GOT3 (cell line): ENCODE results near the gene CD300LD.
"Not testable (repeated sequence)": the region's sequence is repeated elsewhere in the genome, so short reads cannot be mapped to it uniquely, and the experiment has no call there.

Source experiments
- DNase-seq: peaks from one replicate; lab custom pipeline; 2025; ENCODE audit warnings: mixed read lengths; lab: John Stamatoyannopoulos, UW

The CD300LD gene

DNA sequence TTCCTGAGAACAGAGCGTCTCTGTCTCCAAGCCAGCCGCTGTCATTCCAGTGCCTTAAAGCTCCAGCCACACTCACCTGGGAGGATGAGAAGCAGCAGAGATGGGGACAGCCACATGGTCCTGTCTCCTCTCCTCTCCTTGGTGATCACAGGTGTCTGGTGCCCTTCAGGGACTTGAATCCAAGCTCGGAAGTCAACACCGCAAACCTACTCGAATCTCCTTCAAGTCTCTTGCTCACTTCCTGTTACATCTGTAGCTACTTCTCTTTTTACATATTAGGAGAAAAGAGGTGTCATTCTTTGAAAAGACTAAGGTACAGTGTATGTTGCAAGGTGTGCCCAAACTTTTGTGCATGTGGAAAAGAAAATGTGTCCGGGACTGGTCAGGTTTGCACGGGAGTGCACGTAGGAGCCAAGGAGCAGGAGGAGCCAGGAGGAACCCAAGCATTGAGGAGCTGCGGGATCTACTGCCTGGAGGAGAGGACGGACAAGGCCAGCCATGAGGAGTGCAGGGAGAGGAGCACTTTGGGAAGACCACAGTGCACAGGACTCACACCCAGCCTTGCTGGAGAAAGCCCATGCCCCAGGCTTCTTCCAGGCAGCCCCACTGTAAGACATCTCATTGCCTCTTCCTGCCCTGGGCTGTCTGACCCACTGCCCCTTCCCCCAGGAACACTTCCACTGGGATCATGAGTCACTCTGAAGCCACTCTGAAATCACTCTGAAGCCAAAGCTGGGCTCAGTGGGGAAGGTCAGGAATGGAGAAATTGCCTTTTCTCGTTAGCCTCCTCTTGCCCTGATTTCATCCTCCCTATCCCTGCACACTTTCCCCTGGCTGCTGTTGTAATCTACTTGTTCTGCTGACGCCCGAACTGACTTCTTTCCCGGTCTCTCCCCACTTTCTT lies at the start of gene CD300LD:
TSS of gene CD300LD (minus strand) at position 197 of the 904 bp plus-strand sequence. CDS start at position 116, 81 bp downstream.
- no peak for DNase-seq

- DNase-seq = no peak
These were observed 49.3 kb upstream of the CD300LD start for GRCh38 chr17:74641224-74641957.

- no peak for DNase-seq
These were observed 47.6 kb upstream of the CD300LD start for GRCh38 chr17:74639704-74640151.

- DNase-seq = no peak
These were observed 45.8 kb upstream of the CD300LD start for GRCh38 chr17:74637926-74638325.

DNA sequence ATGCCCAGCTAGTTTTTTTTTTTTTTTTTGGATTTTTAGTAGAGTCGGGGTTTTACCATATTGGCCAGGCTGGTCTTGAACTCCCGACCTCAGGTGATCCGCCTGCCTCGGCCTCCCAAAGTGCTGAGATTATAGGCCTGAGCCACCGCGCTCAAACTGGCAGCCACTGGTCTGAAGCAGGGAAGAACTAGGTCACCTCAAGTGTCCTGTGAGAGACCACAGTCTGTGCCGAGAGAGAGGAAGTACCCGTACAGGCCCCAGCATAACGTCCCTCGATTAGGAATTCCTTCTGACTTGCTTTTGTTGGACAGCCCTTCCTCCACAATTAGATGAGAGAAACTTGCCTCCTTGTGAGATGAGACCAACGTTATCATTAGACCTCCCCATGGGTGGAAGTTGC lies 45.2 kb upstream of the CD300LD start:
- no peak for DNase-seq

DNA sequence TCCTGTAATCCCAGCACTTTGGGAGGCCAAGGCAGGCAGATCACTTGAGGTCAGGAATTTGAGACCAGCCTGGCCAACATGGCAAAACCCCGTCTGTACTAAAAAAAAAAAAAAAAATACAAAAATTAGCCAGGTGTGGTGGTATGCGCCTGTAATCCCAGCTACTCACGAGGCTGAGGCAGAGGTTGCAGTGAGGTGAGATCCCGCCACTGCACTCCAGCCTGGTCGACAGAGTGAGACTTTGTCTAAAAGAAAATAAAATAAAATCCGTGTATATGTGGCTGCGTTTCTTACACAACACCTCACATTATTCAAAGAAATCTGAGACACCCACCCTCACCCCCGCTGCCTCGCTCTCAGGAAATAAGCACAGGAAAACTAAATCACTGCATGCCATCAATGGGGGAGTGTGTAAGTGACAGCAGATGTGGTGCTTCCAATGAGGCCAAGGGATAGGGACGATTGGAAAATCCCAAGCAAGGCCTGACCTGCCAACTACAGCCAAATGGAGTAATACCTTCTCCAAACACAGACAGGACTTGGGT lies 44.5 kb upstream of the CD300LD start:
- DNase-seq = not testable (repeated sequence)

DNA sequence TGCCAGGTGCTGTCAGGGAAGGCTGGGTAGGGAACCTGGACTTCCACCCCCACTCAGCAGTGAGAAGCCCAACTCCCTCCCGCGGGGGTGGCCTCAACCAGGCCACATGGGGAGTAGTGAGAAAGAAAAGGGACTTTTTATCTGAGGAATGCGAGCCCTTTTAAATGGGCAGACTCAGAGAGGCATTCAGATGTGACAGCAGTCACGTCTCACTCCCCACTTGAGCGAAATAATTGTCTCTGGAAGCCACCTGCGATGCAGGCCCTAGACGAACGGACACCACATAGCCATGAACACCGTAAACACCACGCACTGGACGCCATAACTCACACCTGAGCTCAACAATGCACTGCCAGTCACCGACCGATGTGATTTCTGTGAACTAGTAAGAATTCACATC lies 43.3 kb upstream of the CD300LD start:
- no peak for DNase-seq

- DNase-seq = no peak
These were observed 41.2 kb upstream of the CD300LD start for GRCh38 chr17:74633326-74633725.

DNA sequence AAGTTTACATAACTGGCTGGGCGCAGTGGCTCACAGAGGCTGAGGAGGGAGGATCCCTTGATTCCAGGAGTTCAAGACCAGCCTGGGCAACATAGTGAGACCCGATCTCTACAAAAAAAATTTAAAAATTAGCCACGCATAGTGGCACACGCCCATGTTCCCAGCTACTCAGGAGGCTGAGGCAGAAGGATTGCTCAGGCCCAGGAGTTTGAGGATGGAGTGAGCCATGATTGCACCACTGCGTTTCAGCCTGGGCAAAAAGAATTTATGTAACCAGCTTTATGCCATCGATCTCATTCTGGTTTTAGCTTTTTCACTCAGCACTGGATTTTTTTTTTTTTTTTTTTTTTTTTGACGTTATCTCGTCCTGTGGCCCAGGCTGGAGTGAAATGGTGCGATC lies 40.5 kb upstream of the CD300LD start:
- DNase-seq = no peak

DNA sequence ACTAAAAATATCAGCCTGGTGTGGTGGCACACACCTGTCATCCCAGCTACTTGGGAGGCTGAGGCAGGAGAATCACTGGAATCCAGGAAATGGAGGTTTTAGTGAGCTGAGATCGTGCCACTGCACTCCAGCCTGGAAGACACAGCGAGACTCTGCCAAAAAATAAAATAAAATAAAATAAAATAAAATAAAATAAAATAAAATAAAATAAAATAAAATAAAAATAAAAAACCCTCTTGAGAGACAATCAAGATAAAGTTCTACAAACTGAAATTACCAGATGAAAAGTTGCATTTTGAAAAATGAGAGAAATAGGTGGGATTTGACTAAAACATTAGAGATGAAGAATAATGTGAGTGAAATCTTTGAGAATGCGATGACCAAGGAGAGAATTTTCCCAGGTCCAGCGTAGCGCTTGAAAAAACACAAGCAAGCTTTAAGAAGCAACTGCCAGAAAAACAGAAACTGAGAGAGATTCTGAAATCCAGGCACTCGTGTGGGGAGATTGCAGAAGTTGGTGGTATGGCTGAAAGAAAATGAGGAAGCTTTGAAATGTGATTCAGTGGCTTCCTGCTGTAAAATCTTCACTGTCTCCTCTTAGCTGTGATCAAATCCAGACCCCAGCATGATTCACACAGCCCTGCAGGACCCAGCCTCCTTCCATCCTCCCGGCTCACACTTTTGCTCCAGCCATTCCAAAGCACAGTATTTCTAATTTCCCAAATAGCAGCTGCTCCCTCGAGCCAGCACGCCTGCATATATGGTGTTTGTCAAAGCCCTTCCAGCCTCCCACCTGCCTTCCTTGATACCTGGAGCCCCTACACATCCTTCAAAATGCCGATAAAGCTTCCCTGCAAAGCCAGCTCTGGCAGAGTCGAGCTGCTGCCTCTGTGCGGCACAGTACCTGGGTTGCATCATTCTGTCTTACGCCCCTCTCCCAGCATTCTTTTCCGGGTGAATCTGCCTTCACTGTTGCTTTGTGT lies 39.7 kb upstream of the CD300LD start:
- DNase-seq = no peak

DNA sequence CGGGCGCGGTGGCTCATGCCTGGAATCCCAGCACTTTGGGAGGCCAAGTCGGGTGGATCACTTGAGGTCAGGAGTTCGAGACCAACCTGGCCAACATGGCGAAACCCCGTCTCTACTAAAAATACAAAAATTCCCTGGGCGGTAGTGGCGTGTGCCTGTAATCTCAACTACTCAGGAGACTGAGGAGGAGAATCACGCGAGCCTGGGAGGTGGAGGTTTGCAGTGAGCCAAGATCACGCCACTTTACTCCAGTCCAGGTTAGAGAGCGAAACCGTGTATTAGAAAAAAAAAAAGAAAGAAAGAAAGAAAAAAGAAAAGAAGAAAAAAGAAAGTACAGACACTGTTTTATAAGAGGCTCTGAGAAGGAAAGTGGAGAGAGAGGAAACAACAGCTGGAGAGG lies 38.2 kb upstream of the CD300LD start:
- DNase-seq = not testable (repeated sequence)

DNA sequence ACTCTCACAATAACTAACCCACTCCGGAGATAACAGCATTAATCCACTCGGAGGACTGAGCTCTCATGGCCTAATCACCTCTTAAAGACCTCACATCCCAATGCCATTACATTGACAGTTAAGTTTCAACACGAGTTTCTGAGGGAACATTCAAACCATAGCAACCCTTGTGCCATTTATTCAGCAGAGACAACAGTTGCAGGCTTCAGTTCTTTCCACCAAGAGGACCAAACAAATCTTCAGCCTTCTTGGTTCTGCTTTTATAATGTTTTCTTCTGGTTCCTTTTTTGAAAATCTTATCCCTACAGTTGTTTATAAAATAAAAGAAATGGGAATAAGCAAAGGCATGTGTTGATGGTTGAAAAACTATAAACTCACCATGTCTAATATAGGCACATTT lies 33.6 kb upstream of the CD300LD start:
- no peak for DNase-seq

DNA sequence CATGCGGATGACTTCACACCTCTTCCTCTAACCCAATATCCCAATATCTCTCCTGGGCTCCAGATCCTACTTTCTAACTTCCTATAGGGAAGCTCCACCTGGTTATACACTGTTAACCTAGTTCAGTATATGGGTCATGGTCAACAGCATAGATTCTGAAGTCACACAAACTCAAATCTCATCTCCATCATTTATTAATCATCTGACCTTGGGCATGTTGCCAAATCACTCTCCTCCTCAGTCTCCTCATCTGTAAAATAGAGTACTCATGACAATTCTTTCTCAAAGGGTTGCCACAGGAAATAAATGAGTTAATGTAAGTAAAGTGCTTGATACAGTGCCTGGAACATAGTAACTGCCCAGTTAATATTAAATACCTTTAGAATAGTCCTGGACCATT lies 32.0 kb upstream of the CD300LD start:
- DNase-seq = no peak

- DNase-seq = no peak
These were observed 31.6 kb upstream of the CD300LD start, which contains the start of gene CD300E for GRCh38 chr17:74623693-74624093. Gene CD300E (minus strand): TSS chr17:74623738. CDS start chr17:74623621, 117 bp downstream.

DNA sequence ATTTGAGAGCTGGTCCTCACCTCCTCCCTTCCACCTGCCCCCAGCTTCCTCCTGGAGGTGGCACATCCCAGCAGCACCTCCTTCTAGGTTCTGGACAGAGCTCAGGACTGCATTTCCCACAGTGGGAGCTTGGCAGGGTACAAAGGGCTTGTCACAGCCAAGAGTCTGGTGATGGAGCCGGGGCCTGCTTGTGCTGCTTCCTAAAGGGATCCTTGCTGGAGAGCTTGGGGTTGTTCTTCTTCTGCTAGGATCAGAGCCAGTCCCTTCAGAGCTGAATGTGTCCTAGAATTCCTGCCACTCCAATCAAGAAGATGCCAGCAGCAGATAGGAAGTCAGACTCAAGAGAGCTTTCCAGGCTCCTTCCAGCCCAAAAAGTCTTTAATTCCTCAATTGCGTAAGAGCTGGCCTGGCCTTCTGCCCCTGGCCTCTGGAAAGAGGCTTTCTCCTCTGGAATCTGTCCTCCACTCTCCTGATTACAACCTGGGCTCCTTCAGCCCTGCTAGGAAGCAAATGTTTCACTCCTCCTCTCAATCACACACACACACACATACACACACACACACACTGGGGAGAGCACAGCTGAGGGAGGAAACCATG lies 27.1 kb upstream of the CD300LD start:
- DNase-seq = no peak

- DNase-seq = no peak
These were observed 26.4 kb upstream of the CD300LD start for GRCh38 chr17:74618451-74618850.

DNA sequence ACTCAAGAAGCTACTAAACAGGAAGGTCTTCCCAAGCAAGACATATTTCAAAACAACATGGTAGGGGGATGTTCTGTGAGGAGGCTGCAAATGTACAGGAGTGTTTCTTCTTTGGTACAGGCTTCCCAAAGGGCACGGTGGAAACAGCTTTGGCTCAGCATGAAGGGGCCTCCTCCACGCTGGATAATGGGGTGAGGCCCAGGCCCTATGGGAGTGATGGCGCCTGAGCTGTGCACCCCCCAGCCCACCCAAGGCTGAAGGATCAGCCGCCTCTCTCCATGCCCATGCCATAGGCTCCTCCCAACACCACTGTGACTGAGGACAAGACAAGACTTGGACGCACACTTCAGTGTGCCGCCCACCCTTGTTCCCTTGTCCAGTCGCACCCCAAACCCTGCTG lies 24.6 kb upstream of the CD300LD start:
- DNase-seq = no peak

DNA sequence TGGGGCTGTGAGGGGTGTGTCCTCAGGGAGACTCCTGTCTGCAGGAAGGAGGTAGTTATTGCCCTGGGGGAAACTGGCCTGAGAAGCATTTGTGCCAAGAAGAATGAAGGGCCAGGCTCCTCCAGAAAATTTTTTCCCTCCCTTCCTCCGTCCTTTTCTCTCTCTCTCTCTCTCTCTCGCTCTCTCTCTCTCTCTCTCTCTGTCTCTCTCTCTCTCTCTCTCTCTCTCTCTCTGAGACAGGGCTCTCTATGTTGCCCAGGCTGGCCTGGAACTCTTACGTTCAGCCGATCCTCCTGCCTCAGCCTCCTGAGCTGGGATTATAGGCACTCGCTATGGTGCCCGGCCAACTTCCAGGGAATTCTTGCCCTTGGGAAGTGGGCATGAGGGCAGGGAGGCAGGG lies 20.0 kb upstream of the CD300LD start:
- no peak for DNase-seq

GRCh38 chr17:74610108-74610507 lies 18.0 kb upstream of the CD300LD start:
- no peak for DNase-seq

DNA sequence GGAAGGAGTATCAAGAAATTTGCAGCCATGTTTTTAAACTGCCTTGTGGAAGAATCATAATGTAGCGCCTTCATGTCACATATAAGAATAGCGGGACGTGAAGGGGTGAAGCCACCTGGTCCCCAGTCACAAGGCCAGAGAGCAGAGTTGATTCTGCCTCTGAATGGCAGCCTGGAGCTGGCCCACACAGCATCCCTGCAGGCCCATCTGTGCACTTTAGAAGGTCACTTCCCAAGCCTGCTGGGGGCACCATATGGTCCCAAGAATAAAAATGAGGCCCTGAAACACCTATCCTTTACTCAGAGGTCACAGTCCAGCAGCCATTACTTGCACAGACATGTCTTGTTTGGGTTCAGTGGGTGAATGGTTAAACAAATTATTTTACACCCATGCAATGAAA lies 16.4 kb upstream of the CD300LD start:
- no peak for DNase-seq

DNA sequence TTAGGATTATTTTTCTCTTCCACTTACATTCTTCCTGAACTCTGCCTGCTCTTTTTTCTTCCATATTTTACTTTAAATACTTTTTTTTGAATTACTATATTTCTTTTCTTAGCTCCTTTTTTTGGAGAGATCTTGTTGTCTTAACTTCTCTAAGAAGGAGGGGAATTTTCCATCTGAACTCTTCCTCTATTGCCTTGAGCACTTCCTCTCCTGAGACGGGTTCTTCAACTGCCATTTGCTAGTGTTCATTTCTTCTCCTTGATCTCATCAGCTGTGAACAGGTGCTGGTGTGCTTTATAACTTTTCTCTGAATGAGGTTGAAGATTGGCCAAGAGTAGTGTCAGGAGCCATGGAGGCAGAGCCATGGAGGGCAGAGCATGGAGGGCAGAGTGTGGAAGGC lies 15.1 kb upstream of the CD300LD start:
- no peak for DNase-seq
